ENCODE results near the gene BANK1.
A peak's percentile ranks its signal among the peaks of the same experiment; 100 is the strongest.

The BANK1 gene

DNA sequence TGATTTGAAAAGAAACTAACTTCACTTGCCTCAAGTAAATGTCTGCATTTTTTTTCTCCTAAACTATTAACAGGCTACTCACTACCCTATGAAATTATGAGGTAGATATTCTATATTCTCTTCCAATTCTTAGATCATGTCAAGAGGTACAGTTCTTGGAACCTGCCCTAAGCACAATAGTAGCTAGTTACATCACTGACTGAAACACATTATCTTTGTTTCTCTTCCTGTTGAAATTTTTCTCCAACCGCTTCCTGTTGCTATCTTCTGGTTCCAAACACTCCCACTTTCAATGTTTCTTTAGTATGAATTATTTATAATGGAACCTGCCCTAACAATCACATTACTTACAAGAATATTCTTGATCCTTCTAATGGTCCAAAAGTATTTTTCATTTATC is 5.0 kb upstream of the BANK1 start:
- TF ChIP-seq MYC (IDR thresholded peaks at IDR 0.05; ENCODE audit: low read depth, low read length) (no peak), POLR2A (IDR thresholded peaks at IDR 0.05; ENCODE audit: extremely low read depth, insufficient read length) (no peak), MAX (IDR thresholded peaks at IDR 0.05; ENCODE audit: low read depth, low read length) (no peak)
- TF ChIP-seq, protein P1, sequence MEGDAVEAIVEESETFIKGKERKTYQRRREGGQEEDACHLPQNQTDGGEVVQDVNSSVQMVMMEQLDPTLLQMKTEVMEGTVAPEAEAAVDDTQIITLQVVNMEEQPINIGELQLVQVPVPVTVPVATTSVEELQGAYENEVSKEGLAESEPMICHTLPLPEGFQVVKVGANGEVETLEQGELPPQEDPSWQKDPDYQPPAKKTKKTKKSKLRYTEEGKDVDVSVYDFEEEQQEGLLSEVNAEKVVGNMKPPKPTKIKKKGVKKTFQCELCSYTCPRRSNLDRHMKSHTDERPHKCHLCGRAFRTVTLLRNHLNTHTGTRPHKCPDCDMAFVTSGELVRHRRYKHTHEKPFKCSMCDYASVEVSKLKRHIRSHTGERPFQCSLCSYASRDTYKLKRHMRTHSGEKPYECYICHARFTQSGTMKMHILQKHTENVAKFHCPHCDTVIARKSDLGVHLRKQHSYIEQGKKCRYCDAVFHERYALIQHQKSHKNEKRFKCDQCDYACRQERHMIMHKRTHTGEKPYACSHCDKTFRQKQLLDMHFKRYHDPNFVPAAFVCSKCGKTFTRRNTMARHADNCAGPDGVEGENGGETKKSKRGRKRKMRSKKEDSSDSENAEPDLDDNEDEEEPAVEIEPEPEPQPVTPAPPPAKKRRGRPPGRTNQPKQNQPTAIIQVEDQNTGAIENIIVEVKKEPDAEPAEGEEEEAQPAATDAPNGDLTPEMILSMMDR (IDR thresholded peaks at IDR 0.05; ENCODE audit: low read depth, low read length), result no peak
- no peak for DNase-seq (ENCODE audit: low read depth)
- no peak overlapping the region for H3K4me3 ChIP-seq (ENCODE audit: low read depth, low read length)

DNA sequence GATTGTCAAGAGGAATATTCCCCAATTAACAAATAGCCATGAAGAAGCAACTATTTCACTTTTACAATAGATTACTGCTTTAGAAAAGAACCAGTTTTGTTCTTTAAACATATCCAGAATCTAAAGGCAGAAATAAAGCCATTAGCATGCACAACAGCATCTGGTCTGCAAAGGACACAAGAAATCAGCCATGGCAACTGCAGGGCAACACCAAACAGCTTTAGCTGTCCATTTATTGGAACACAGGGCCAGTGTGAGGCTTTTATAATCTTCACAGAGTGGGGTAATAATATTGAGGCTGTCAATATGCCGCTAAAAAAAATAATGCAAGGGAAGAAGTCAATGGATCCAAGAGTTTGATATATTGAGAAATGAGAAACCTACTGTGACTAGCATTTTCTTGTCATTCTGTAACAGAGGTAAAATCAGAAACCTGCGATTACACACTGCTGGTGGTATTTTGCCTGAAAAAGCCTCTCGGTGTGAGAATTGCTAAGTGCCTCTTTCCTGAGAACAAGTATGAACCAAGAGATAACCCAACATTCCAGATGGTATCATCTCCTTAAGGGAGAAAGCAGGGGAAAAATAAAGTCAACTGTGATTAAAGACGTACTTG is 2.7 kb upstream of the BANK1 start:
- TF ChIP-seq, protein P1 (IDR thresholded peaks at IDR 0.05; ENCODE audit: low read depth, low read length), result no peak
- TF ChIP-seq POLR2A (IDR thresholded peaks at IDR 0.05; ENCODE audit: extremely low read depth, insufficient read length), result no peak
- no peak for TF ChIP-seq MAX (IDR thresholded peaks at IDR 0.05; ENCODE audit: low read depth, low read length)
- no peak for TF ChIP-seq MYC (IDR thresholded peaks at IDR 0.05; ENCODE audit: low read depth, low read length)
- no peak overlapping the region for H3K4me3 ChIP-seq (ENCODE audit: low read depth, low read length)
- no peak for DNase-seq (ENCODE audit: low read depth)

GRCh38 chr4:101791182-101791558 is 640 bp downstream of the BANK1 start:
- H3K4me3 ChIP-seq (ENCODE audit: low read depth, low read length), result peak overlapping the region; percentile 46
- no peak for TF ChIP-seq POLR2A (IDR thresholded peaks at IDR 0.05; ENCODE audit: extremely low read depth, insufficient read length)
- TF ChIP-seq, protein P1 (IDR thresholded peaks at IDR 0.05; ENCODE audit: low read depth, low read length), result no peak
- TF ChIP-seq MYC (IDR thresholded peaks at IDR 0.05; ENCODE audit: low read depth, low read length), result no peak
- TF ChIP-seq MAX (IDR thresholded peaks at IDR 0.05; ENCODE audit: low read depth, low read length), result no peak
- peak; percentile 19 for DNase-seq (ENCODE audit: low read depth)

- DNase-seq (ENCODE audit: low read depth), result no peak
- TF ChIP-seq MAX (IDR thresholded peaks at IDR 0.05; ENCODE audit: low read depth, low read length), result no peak
- no peak for TF ChIP-seq POLR2A (IDR thresholded peaks at IDR 0.05; ENCODE audit: extremely low read depth, insufficient read length)
- TF ChIP-seq, protein P1 (IDR thresholded peaks at IDR 0.05; ENCODE audit: low read depth, low read length), result no peak
- no peak for TF ChIP-seq MYC (IDR thresholded peaks at IDR 0.05; ENCODE audit: low read depth, low read length)
- no peak overlapping the region for H3K4me3 ChIP-seq (ENCODE audit: low read depth, low read length)
Observed at GRCh38 chr4:101792056-101792590, 1.6 kb downstream of the BANK1 start.

DNA sequence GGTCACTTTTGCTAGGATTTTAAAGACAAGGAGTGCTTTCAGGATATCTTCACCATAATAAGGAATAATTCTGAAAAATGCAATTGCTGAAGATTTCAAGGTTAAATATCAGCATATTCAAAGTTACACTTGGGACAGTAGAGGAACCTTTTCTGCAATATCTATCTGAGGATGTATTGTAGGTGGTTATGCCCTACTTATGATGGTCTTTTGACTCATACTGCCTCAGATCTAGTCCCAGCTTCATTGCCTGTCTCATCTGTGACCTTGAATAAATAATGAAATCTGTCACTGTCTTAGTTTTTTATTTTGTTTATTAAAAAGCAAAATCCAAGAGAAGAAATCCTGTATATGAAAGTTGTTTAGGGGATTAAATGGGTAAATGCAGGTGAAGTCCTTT is 2.9 kb downstream of the BANK1 start:
- TF ChIP-seq MYC (IDR thresholded peaks at IDR 0.05; ENCODE audit: low read depth, low read length), result no peak
- TF ChIP-seq MAX (IDR thresholded peaks at IDR 0.05; ENCODE audit: low read depth, low read length), result no peak
- no peak for TF ChIP-seq POLR2A (IDR thresholded peaks at IDR 0.05; ENCODE audit: extremely low read depth, insufficient read length)
- TF ChIP-seq, protein P1 (IDR thresholded peaks at IDR 0.05; ENCODE audit: low read depth, low read length), result no peak
- no peak for DNase-seq (ENCODE audit: low read depth)
- no peak overlapping the region for H3K4me3 ChIP-seq (ENCODE audit: low read depth, low read length)
